ENCODE data around the gene LAMC3.

DNA sequence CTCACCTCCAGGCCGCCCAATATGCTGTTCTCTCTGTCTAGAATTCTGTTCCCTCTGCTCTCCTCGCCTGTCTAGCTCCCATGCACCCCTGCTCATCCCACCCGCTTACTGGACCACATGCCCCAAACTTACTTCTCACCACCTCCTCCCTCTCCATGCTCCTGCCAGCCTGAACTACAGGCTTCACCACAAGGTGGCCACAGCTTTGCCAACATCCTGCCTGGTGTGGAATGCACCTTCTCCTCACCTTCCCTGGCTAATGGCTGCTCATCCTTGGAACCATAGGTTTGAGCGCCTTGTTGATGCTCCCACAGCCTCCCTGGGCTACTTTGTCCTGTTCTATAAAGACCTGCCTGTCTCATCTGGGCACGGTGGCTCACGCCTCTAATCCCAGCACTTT is 9.6 kb downstream of the LAMC3 start:
- TF ChIP-seq, protein P1, sequence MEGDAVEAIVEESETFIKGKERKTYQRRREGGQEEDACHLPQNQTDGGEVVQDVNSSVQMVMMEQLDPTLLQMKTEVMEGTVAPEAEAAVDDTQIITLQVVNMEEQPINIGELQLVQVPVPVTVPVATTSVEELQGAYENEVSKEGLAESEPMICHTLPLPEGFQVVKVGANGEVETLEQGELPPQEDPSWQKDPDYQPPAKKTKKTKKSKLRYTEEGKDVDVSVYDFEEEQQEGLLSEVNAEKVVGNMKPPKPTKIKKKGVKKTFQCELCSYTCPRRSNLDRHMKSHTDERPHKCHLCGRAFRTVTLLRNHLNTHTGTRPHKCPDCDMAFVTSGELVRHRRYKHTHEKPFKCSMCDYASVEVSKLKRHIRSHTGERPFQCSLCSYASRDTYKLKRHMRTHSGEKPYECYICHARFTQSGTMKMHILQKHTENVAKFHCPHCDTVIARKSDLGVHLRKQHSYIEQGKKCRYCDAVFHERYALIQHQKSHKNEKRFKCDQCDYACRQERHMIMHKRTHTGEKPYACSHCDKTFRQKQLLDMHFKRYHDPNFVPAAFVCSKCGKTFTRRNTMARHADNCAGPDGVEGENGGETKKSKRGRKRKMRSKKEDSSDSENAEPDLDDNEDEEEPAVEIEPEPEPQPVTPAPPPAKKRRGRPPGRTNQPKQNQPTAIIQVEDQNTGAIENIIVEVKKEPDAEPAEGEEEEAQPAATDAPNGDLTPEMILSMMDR (IDR thresholded peaks at IDR 0.05): peak in 1 of 7 experiments; percentile 15
- TF ChIP-seq POLR2A (IDR thresholded peaks at IDR 0.05): no peak
- TF ChIP-seq POLR2AphosphoS5 (IDR thresholded peaks at IDR 0.05): no peak

Measured in stomach (tissue), 4 donors.